Psoas muscle (tissue), 8 donors: ENCODE measurements around the gene PPP6R1. TPM values are rescaled to one million over a fixed set of nuclear protein-coding genes. Genes with fewer than 3 reads are reported as not detected.

Experiments used
- ATAC-seq, 4 donors: fragments of 200-7000 bp; cut with Tn5 transposase; one replicate each; pipeline ENCODE4 v1.9.1; 2020; ENCODE audit warnings: moderate library complexity in 3 of 4, mild to moderate bottlenecking in 2 of 4
- DNase-seq, 2 donors: peaks; one replicate each; pipeline ENCODE4 v3.0.0-alpha.2; 2020
- H3K27ac ChIP-seq: fragments of 200-600 bp; one replicate; pipeline ENCODE4 v1.8.0; 2022
- H3K27me3 ChIP-seq, 3 donors: fragments of 200-600 bp in 1 of 3; one replicate each; pipeline versions ENCODE4 v1.6.1 to v1.8.0; 2013 to 2022; ENCODE audit warnings: low read length in 2 of 3, mild to moderate bottlenecking in 2 of 3, moderate library complexity in 1 of 3; ENCODE audit not compliant: insufficient read depth in 3 of 3
- H3K36me3 ChIP-seq, 2 donors: fragments of 200-600 bp in 1 of 2; one replicate each; pipeline versions ENCODE4 v1.6.1 to v1.8.0; 2013 to 2022; ENCODE audit warnings: low read depth in 1 of 2, mild to moderate bottlenecking in 1 of 2, moderate library complexity in 1 of 2; ENCODE audit not compliant: insufficient read depth in 1 of 2
- H3K4me1 ChIP-seq: fragments of 200-600 bp; one replicate; pipeline ENCODE4 v1.8.0; 2022
- H3K4me3 ChIP-seq: fragments of 200-600 bp; one replicate; pipeline ENCODE4 v1.8.0; 2022; ENCODE audit warnings: mild to moderate bottlenecking
- H3K9me3 ChIP-seq: fragments of 200-600 bp; one replicate; pipeline ENCODE4 v1.8.0; 2022
- WGBS, 3 donors: extraction: QIAGEN DNeasy Blood & Tissue Kit; methylation state at CpG; one replicate each; pipeline versions ENCODE4 v1.1.6 to v1.1.7; 2013; 5-methylcytosine and 5-hydroxymethylcytosine counted together
- intact Hi-C, 2 donors: fragments of 100-400 bp; cut with DNase I; formaldehyde crosslinking; loops; one replicate each; pipeline versions ENCODE4 v1.11.0 to v1.14.2; 2022
- polyA plus RNA-seq, 3 donors: library from polyadenylated mRNA; stranded (reverse); fragments of 200-250 nt; gene quantifications; one replicate each; pipeline ENCODE4 v1.2.3, GENCODE V29; 2013
- total RNA-seq, 4 donors: library from RNA; stranded (reverse); fragmentation: NEBNext Ultra II Directional in 2 of 4; extraction: Animal tissue kit (Norgen Biotek cat#: 25700) in 2 of 4; gene quantifications; one replicate each; pipeline versions ENCODE4 v1.2.1 to v1.2.4, GENCODE V29; 2021 to 2023
- TF ChIP-seq, protein P1 (sequence below): fragments of 200-600 bp; IDR thresholded peaks from one replicate; pipeline ENCODE4 v1.8.0; 2022; ENCODE audit warnings: antibody characterized with exemption
- donor health status: healthy with polysubstance abuse.
- donor health status: DM: no; HTN: no; CAD: no; lungs with moderate emphysema.
- donor health status: Bipolar disorder and iron deficiency.
- donor health status: healthy.
- donor health status: DM: yes; HTN: yes; CAD: no.
- donor health status: DM: no; HTN: no; CAD: no.
- donor health status: DM: no; HTN: no; CAD: no.
- donor health status: DM: yes; HTN: yes; CAD: no.

The PPP6R1 gene
- total and polyA plus RNA-seq, 7 donors = 27.9 to 72.3 (median 45.6) TPM

- Histone ChIP-seq H3K36me3 (peaks cover 11 to 97% of the 10 kb centered on the region in 2 donors), H3K4me3 (no peak overlapping the region), H3K4me1 (no peaks in the 10 kb centered on the region), H3K27me3 (no peaks in the 10 kb centered on the region), H3K9me3 (no peaks in the 10 kb centered on the region), H3K27ac (no peak overlapping the region)
- WGBS, 3 donors = 89 to 93% (median 92%) methylated on average over 14 to 16 of the region's 16 CpGs
- TF ChIP-seq, protein P1, sequence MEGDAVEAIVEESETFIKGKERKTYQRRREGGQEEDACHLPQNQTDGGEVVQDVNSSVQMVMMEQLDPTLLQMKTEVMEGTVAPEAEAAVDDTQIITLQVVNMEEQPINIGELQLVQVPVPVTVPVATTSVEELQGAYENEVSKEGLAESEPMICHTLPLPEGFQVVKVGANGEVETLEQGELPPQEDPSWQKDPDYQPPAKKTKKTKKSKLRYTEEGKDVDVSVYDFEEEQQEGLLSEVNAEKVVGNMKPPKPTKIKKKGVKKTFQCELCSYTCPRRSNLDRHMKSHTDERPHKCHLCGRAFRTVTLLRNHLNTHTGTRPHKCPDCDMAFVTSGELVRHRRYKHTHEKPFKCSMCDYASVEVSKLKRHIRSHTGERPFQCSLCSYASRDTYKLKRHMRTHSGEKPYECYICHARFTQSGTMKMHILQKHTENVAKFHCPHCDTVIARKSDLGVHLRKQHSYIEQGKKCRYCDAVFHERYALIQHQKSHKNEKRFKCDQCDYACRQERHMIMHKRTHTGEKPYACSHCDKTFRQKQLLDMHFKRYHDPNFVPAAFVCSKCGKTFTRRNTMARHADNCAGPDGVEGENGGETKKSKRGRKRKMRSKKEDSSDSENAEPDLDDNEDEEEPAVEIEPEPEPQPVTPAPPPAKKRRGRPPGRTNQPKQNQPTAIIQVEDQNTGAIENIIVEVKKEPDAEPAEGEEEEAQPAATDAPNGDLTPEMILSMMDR = no peak
- ATAC-seq (no peak), DNase-seq (no peak)
- intact Hi-C loops = no loop called here
These were observed 16.8 kb downstream of the PPP6R1 start for GRCh38 chr19:55241935-55242464.

GRCh38 chr19:55241143-55241934, 17.5 kb downstream of the PPP6R1 start:
- Histone ChIP-seq H3K27me3 (no peaks in the 10 kb centered on the region), H3K4me3 (no peak overlapping the region), H3K36me3 (peaks cover 16 to 97% of the 10 kb centered on the region in 2 donors), H3K27ac (no peak overlapping the region), H3K9me3 (no peaks in the 10 kb centered on the region), H3K4me1 (no peaks in the 10 kb centered on the region)
- WGBS, 3 donors = 86 to 91% (median 90%) methylated on average over 34 to 37 of the region's 37 CpGs
- TF ChIP-seq, protein P1 = no peak
- DNase-seq (peak in 1 of 2 donors; percentile 38), ATAC-seq (no peak)
- intact Hi-C loops = no loop called here

GRCh38 chr19:55240713-55241020, 18.1 kb downstream of the PPP6R1 start:
- H3K4me1 ChIP-seq = no peaks in the 10 kb centered on the region
- no peaks in the 10 kb centered on the region for H3K9me3 ChIP-seq
- TF ChIP-seq, protein P1 = no peak
- peaks cover 17 to 97% of the 10 kb centered on the region in 2 donors for H3K36me3 ChIP-seq
- intact Hi-C loops = no loop called here
- no peak overlapping the region for H3K27ac ChIP-seq
- no peak overlapping the region for H3K4me3 ChIP-seq
- 93 to 98% (median 95%) methylated on average over 6 of the region's 6 CpGs for WGBS, 3 donors
- H3K27me3 ChIP-seq = no peaks in the 10 kb centered on the region
- DNase-seq (no peak), ATAC-seq (no peak)

DNA sequence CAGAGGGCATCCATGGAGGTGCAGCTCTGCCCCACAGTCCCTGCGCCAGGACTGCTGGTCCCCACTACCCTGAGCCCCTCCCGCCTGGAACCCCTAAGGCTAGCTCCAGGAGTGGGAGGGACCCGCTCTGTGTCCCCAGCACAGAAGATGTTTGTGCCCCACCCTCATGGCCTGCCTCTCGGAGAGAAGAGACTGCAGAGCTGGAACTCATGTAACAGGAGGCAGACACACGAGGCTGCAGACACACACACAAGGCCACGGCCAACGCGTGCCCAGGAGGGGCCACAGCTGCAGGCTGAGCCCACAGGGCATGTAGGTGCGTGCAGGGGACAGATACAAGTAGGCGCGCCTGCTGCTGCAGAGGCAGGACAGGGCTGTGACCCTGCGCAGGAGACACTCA, 19.8 kb downstream of the PPP6R1 start:
- H3K9me3 ChIP-seq = no peaks in the 10 kb centered on the region
- ATAC-seq (no peak), DNase-seq (no peak)
- TF ChIP-seq, protein P1 = no peak
- no peak overlapping the region for H3K27ac ChIP-seq
- intact Hi-C loops = no loop called here
- peaks cover 17 to 95% of the 10 kb centered on the region in 2 donors for H3K36me3 ChIP-seq
- 91 to 95% (median 93%) methylated on average over 12 of the region's 12 CpGs for WGBS, 3 donors
- H3K4me1 ChIP-seq = no peaks in the 10 kb centered on the region
- no peak overlapping the region for H3K4me3 ChIP-seq
- no peaks in the 10 kb centered on the region for H3K27me3 ChIP-seq
